AG20443 (cell line): ENCODE data around the gene DCAF8.

Experiments
- DNase-seq: peaks from one replicate; pipeline ENCODE4 v3.0.0; 2012; ENCODE audit warnings: low spot score, mixed read lengths

Gene DCAF8

GRCh38 chr1:160169553-160170399 lies 92.6 kb downstream of the DCAF8 start:
- DNase-seq: no peak

GRCh38 chr1:160168609-160169369 lies 93.6 kb downstream of the DCAF8 start:
- DNase-seq: peak; percentile 56

GRCh38 chr1:160168016-160168415 lies 94.3 kb downstream of the DCAF8 start:
- DNase-seq: no peak

GRCh38 chr1:160167580-160167979 lies 94.8 kb downstream of the DCAF8 start:
- no peak for DNase-seq

GRCh38 chr1:160167056-160167455 lies 95.3 kb downstream of the DCAF8 start:
- DNase-seq: no peak

GRCh38 chr1:160166166-160166868 lies 96.0 kb downstream of the DCAF8 start:
- DNase-seq: no peak
